OCI-LY7 (cell line): Measurements from ENCODE around the gene ITGA2. TPM values are rescaled to one million over a fixed set of nuclear protein-coding genes. Genes with fewer than 3 reads are reported as not detected.

Experiments
- BruUV-seq: library from RNA; stranded (reverse); fragments of 400-500 nt; replicated peaks from 2 replicates; lab custom pipeline; 2021; lab: Mats Ljungman, UMichigan
- CTCF ChIA-PET: fragments of 300-600 bp; sonication (Branson Sonifier 250); formaldehyde crosslinking; loops from one replicate; lab custom pipeline; 2022; ENCODE audit warnings: antibody characterized with exemption; ENCODE audit not compliant: unreplicated experiment; lab: Charles Lee
- POLR2A ChIA-PET: fragments of 300-600 bp; sonication (Branson Sonifier 250); formaldehyde crosslinking; loops from one replicate; lab custom pipeline; 2022; ENCODE audit warnings: antibody characterized with exemption; lab: Charles Lee
- DNase-seq: peaks from one replicate; pipeline ENCODE4 v3.0.0-alpha.2; 2015; ENCODE audit warnings: low spot score
- H2AFZ ChIP-seq: fragments of 200-600 bp; sonication (generic), shearing (Covaris generic); 2 replicates; pipeline ENCODE4 v1.6.1; 2014; ENCODE audit warnings: mild to moderate bottlenecking, antibody characterized with exemption, low read length, moderate library complexity
- H3K27ac ChIP-seq: fragments of 200-600 bp; sonication (generic); 2 replicates; pipeline ENCODE4 v1.5.1; 2014; ENCODE audit warnings: mixed run types, low read depth, mild to moderate bottlenecking, moderate library complexity, low read length, inconsistent platforms; ENCODE audit not compliant: poor library complexity, severe bottlenecking
- H3K36me3 ChIP-seq: fragments of 200-600 bp; sonication (generic); 2 replicates; pipeline ENCODE4 v1.6.1; 2014; ENCODE audit warnings: mild to moderate bottlenecking, antibody characterized with exemption, low read length, moderate library complexity, mixed read lengths; ENCODE audit not compliant: insufficient read depth
- H3K4me1 ChIP-seq: fragments of 200-600 bp; sonication (generic); 2 replicates; pipeline ENCODE4 v1.5.1; 2014; ENCODE audit warnings: mild to moderate bottlenecking, low read length; ENCODE audit not compliant: insufficient read depth, poor library complexity, severe bottlenecking
- H3K4me2 ChIP-seq: fragments of 200-600 bp; sonication (generic); 2 replicates; pipeline ENCODE4 v1.6.1; 2014; ENCODE audit warnings: mild to moderate bottlenecking, low read length
- H3K4me3 ChIP-seq: fragments of 200-600 bp; sonication (generic); 2 replicates; pipeline ENCODE4 v1.5.1; 2014; ENCODE audit warnings: mild to moderate bottlenecking, low read depth, low read length; ENCODE audit not compliant: poor library complexity, severe bottlenecking
- H3K79me2 ChIP-seq: fragments of 200-600 bp; sonication (generic); 2 replicates; pipeline ENCODE4 v1.6.1; 2016; ENCODE audit warnings: low read depth, mild to moderate bottlenecking, low read length, moderate library complexity, mixed read lengths; ENCODE audit not compliant: insufficient read depth
- H3K9me2 ChIP-seq: fragments of 200-600 bp; sonication (generic); 2 replicates; pipeline ENCODE4 v1.6.1; 2016; ENCODE audit warnings: mild to moderate bottlenecking, low read length, mixed read lengths; ENCODE audit not compliant: insufficient read depth
- H3K9me3 ChIP-seq: fragments of 200-600 bp; sonication (generic); 2 replicates; pipeline ENCODE4 v1.6.1; 2014; ENCODE audit warnings: mild to moderate bottlenecking, mixed run types, low read length, mixed read lengths
- H4K20me1 ChIP-seq: fragments of 200-600 bp; sonication (generic); 2 replicates; pipeline ENCODE4 v1.6.1; 2014; ENCODE audit warnings: mild to moderate bottlenecking, antibody characterized with exemption, low read length, moderate library complexity, mixed read lengths; ENCODE audit not compliant: insufficient read depth
- CTCF ChIP-seq: fragments of 200-600 bp; sonication (generic); conservative IDR thresholded peaks from 2 replicates; pipeline ENCODE4 v1.5.1; 2014; ENCODE audit warnings: mild to moderate bottlenecking, antibody characterized with exemption, low read length, moderate library complexity, mixed read lengths
- EZH2phosphoT487 ChIP-seq: fragments of 200-600 bp; sonication (generic); IDR thresholded peaks from 2 replicates; pipeline ENCODE4 v1.6.1; 2018; ENCODE audit warnings: low read depth, borderline replicate concordance, mild to moderate bottlenecking, mixed run types, antibody characterized with exemption, low read length, moderate library complexity, mixed read lengths
- intact Hi-C: fragments of 100-400 bp; cut with micrococcal nuclease; formaldehyde crosslinking; loops from one replicate; pipeline ENCODE4 v1.10.0; 2022; ENCODE audit not compliant: unreplicated experiment
- total RNA-seq, 2 experiments: library from RNA; depleted of rRNA in 1 of 2; stranded (reverse); fragments of >200 nt in 1 of 2; shearing (Covaris generic) in 1 of 2; gene quantifications; 2 replicates each; pipeline ENCODE4 v1.2.3, GENCODE V29; 2014 to 2022

Gene ITGA2
- total RNA-seq, 2 experiments from 2014 or later: not detected

GRCh38 chr5:53092242-53092641, 103.1 kb downstream of the ITGA2 start:
- ChIA-PET CTCF (no interaction called here), POLR2A (interaction anchor here (1.5 kb wide), 1 partner anchor 17 kb away, joined by 6 read pairs; the partner anchor contains the start of gene MOCS2)
- DNase-seq: no peak
- Histone ChIP-seq H3K4me2 (no peak overlapping the region), H3K9me3 (no peaks in the 10 kb centered on the region), H3K4me3 (no peak overlapping the region), H3K9me2 (no peaks in the 10 kb centered on the region), H3K27ac (no peak overlapping the region), H2AFZ (no peak overlapping the region), H3K4me1 (no peaks in the 10 kb centered on the region), H4K20me1 (no peaks in the 10 kb centered on the region), H3K36me3 (peaks cover 1% of the 10 kb centered on the region; the same call in 1 of the 2 replicates), H3K79me2 (no peaks in the 10 kb centered on the region)
- intact Hi-C loops: no loop called here
- BruUV-seq: no TSS peak
- TF ChIP-seq EZH2phosphoT487 (no peak), CTCF (no peak)

GRCh38 chr5:53095217-53095616, 106.1 kb downstream of the ITGA2 start:
- no peak for TF ChIP-seq EZH2phosphoT487
- TF ChIP-seq CTCF: no peak
- Histone ChIP-seq H3K9me2 (no peaks in the 10 kb centered on the region), H3K79me2 (no peaks in the 10 kb centered on the region), H3K4me2 (no peak overlapping the region), H3K9me3 (no peaks in the 10 kb centered on the region), H2AFZ (no peak overlapping the region), H3K36me3 (peaks cover 25% of the 10 kb centered on the region), H3K27ac (no peak overlapping the region), H4K20me1 (no peaks in the 10 kb centered on the region), H3K4me1 (no peaks in the 10 kb centered on the region), H3K4me3 (no peak overlapping the region)
- no peak for DNase-seq
- intact Hi-C loops: no loop called here
- no TSS peak for BruUV-seq
- POLR2A ChIA-PET: interaction anchor here (0.6 to 0.7 kb wide), 2 partner anchors 344 to 1392 kb away, joined by 3 read pairs; no protein-coding TSS in a partner anchor
- CTCF ChIA-PET: no interaction called here

DNA sequence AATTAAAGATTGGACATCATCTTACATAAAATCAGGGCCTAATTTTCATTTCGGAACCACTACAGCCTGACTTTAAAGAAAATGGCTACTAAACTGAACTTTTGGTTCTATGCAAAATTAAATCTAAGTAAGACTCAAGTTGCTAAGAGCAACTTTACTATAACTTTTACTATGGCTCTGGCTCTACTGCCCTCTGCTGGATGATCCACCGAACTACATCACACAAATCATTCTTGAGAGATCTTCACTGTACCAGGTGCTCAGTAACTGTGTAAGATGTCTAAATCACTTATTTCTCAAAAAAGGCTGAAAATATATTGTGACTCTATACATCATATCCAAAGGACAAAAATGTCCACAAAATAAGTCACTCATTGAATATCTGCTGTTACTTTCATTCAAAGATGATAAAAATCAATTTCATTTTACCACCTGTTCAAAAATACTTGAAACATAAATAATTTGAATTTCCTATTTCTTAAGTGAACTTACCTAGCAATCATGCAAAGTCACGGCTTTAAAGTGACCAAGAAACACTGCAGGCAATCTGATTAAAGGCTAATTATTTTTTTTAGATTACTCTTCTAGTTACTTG, 106.9 kb downstream of the ITGA2 start:
- no peak overlapping the region for H3K27ac ChIP-seq
- H3K79me2 ChIP-seq: no peaks in the 10 kb centered on the region
- H3K36me3 ChIP-seq: peaks cover 33% of the 10 kb centered on the region
- DNase-seq: peak; percentile 51
- ChIA-PET POLR2A (interaction anchor here (1.0 kb wide), 1 partner anchor 14 kb away, joined by 4 read pairs; the partner anchor contains the start of gene MOCS2), CTCF (interaction anchor here (0.7 kb wide), 1 partner anchor 13 kb away, joined by 3 read pairs; no protein-coding TSS in a partner anchor)
- H3K9me2 ChIP-seq: no peaks in the 10 kb centered on the region
- no peak overlapping the region for H3K4me2 ChIP-seq
- TF ChIP-seq CTCF (peak; percentile 97), EZH2phosphoT487 (no peak)
- H3K9me3 ChIP-seq: no peaks in the 10 kb centered on the region
- no peak overlapping the region for H2AFZ ChIP-seq
- intact Hi-C loops: loop anchor here (1.0 kb wide), 1 partner anchor 148 kb away; no protein-coding TSS in a partner anchor
- H3K4me1 ChIP-seq: no peaks in the 10 kb centered on the region
- no peaks in the 10 kb centered on the region for H4K20me1 ChIP-seq
- BruUV-seq: no TSS peak
- no peak overlapping the region for H3K4me3 ChIP-seq
